Middle frontal gyrus (tissue), 1 donor: ENCODE measurements around the gene MTHFD1L.
"Not testable (repeated sequence)": the region's sequence is repeated elsewhere in the genome, so short reads cannot be mapped to it uniquely, and the experiment has no call there.

ENCODE experiments used
- DNase-seq: peaks from one replicate; pipeline ENCODE4 v3.0.0-alpha.2; 2015; ENCODE audit warnings: low spot score; ENCODE audit errors: extremely low spot score

Gene MTHFD1L

GRCh38 chr6:151065027-151065815 is 199.7 kb downstream of the MTHFD1L start:
- DNase-seq, result no peak

GRCh38 chr6:151067684-151068596 is 202.4 kb downstream of the MTHFD1L start:
- peak; percentile 17 for DNase-seq

GRCh38 chr6:151068761-151069312 is 203.3 kb downstream of the MTHFD1L start:
- DNase-seq, result no peak

- DNase-seq, result no peak
These were observed 204.1 kb downstream of the MTHFD1L start for GRCh38 chr6:151069641-151070040.

GRCh38 chr6:151070631-151071051 is 205.1 kb downstream of the MTHFD1L start:
- no peak for DNase-seq

- no peak for DNase-seq
These were observed 205.8 kb downstream of the MTHFD1L start for GRCh38 chr6:151071295-151071694.

GRCh38 chr6:151073146-151073545 is 207.6 kb downstream of the MTHFD1L start:
- no peak for DNase-seq

- no peak for DNase-seq
These were observed 208.2 kb downstream of the MTHFD1L start for GRCh38 chr6:151073701-151074100.

- DNase-seq, result no peak
These were observed 209.5 kb downstream of the MTHFD1L start for GRCh38 chr6:151075005-151075404.

GRCh38 chr6:151075527-151075926 is 210.0 kb downstream of the MTHFD1L start:
- no peak for DNase-seq

GRCh38 chr6:151075930-151076555 is 210.5 kb downstream of the MTHFD1L start:
- DNase-seq, result no peak

GRCh38 chr6:151078655-151079054 is 213.2 kb downstream of the MTHFD1L start:
- no peak for DNase-seq

- DNase-seq, result no peak
These were observed 216.2 kb downstream of the MTHFD1L start for GRCh38 chr6:151081656-151082055.

- DNase-seq, result no peak
These were observed 216.6 kb downstream of the MTHFD1L start for GRCh38 chr6:151082079-151082478.

- no peak for DNase-seq
These were observed 218.8 kb downstream of the MTHFD1L start for GRCh38 chr6:151084275-151084674.

- not testable (repeated sequence) for DNase-seq
These were observed 221.6 kb downstream of the MTHFD1L start for GRCh38 chr6:151087055-151087454.

- DNase-seq, result no peak
These were observed 222.5 kb downstream of the MTHFD1L start for GRCh38 chr6:151087861-151088598.

- no peak for DNase-seq
These were observed 223.1 kb downstream of the MTHFD1L start for GRCh38 chr6:151088599-151088935.

GRCh38 chr6:151088963-151089362 is 223.5 kb downstream of the MTHFD1L start:
- DNase-seq, result no peak

- no peak for DNase-seq
These were observed 224.5 kb downstream of the MTHFD1L start for GRCh38 chr6:151089978-151090377.

GRCh38 chr6:151091571-151091970 is 226.1 kb downstream of the MTHFD1L start:
- DNase-seq, result no peak
